Fibroblast of villous mesenchyme (primary cell): Measurements from ENCODE around the gene CAMK1D. TPM values are rescaled to one million over a fixed set of nuclear protein-coding genes. Genes with fewer than 3 reads are reported as not detected.
"Not testable (repeated sequence)": the region's sequence is repeated elsewhere in the genome, so short reads cannot be mapped to it uniquely, and the experiment has no call there.

ENCODE experiments used
- DNase-seq: peaks from one replicate; pipeline ENCODE4 v3.0.0-alpha.2; 2010; ENCODE audit warnings: low read depth
- H3K4me3 ChIP-seq: 2 replicates; pipeline ENCODE4 v1.5.1; 2011; ENCODE audit warnings: low read depth, mild to moderate bottlenecking, low read length
- total RNA-seq: library from RNA; depleted of rRNA; stranded (reverse); fragments of >200 nt; gene quantifications from 2 replicates; pipeline ENCODE4 v1.2.3, GENCODE V29; 2012
- TF ChIP-seq, protein P1 (sequence below): IDR thresholded peaks from 2 replicates; pipeline ENCODE4 v1.5.1; 2012; ENCODE audit warnings: low read depth, mild to moderate bottlenecking, low read length; ENCODE audit not compliant: insufficient read depth

The CAMK1D gene
- total RNA-seq, 1 donor = 1.3 TPM

DNA sequence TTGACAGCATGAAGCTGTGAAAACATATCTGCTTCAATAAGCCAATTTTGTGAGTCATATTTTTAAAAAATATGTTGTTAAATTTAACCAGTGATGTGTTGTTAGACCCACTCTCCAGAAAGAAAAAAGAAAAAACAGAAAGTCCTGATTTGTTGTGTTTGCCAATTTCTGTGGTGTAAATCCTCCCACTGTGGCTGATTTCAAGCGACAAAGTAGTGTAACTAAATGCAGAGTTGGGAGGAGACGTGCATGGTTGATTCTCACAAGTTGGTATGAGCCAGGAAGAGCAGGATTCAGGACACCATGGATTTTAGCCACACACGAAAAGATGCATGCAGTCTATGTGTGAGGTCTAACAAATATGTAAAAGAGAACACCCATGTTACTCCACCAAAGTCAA, 513.1 kb downstream of the CAMK1D start:
- DNase-seq = no peak
- TF ChIP-seq, protein P1, sequence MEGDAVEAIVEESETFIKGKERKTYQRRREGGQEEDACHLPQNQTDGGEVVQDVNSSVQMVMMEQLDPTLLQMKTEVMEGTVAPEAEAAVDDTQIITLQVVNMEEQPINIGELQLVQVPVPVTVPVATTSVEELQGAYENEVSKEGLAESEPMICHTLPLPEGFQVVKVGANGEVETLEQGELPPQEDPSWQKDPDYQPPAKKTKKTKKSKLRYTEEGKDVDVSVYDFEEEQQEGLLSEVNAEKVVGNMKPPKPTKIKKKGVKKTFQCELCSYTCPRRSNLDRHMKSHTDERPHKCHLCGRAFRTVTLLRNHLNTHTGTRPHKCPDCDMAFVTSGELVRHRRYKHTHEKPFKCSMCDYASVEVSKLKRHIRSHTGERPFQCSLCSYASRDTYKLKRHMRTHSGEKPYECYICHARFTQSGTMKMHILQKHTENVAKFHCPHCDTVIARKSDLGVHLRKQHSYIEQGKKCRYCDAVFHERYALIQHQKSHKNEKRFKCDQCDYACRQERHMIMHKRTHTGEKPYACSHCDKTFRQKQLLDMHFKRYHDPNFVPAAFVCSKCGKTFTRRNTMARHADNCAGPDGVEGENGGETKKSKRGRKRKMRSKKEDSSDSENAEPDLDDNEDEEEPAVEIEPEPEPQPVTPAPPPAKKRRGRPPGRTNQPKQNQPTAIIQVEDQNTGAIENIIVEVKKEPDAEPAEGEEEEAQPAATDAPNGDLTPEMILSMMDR = no peak
- no peak overlapping the region for H3K4me3 ChIP-seq

DNA sequence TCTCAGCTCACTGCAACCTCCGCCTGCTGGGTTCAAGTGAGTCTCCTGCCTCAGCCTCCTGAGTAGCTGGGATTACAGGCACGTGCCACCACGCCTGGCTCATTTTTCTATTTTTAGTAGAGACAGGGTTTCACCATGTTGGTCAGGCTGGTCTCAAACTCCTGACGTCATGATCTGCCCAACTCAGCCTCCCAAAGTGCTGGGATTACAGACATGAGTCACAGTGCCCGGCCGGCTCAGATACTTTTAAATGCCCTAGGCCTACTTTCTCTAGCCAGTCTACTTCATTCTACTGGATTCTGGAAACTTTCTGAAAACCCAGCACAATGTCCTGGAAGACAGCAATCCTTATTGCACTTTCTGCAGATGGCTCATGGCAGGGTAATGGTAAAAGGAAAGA, 516.2 kb downstream of the CAMK1D start:
- H3K4me3 ChIP-seq = not testable (repeated sequence)
- peak; percentile 23 for DNase-seq

DNA sequence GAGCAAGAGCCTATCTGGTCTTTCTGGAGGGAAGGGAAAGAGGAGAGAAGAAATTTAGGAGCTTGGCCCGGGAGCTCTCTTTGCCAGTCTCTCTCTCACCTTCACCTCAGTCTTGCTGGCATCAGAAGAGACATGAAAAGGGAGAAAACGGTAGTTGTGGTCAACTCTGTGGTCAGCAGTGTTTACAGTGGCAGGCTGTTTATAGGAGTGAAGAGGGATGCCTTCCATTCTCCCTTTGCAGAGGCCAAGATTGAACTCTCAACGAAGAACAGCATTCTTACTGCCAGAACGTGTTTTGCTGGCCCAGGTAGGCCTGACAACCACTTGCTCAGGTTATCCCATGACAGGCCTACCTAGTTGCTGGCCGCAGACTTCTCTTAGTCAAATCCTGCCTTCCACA, 518.9 kb downstream of the CAMK1D start:
- DNase-seq = peak; percentile 46
- no peak overlapping the region for H3K4me3 ChIP-seq
- TF ChIP-seq, protein P1 = no peak

DNA sequence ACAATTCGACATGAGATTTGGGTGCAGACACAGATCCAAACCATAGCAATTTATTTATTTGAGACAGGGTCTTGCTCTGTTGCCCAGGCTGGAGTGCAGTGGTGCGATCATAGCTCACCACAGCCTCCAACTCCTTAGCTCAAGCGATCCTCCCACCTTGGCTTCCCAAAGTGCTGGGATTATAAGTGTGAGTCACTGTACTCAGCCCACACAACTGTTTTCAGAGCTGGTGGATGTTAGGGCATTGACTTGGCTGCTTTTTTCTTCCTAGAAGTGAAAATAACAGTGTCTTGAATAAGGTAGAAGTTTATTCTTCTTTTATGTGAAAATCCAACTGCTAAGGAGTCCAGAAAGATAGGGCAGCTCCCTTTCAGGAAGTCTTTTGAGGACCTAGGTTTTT, 520.1 kb downstream of the CAMK1D start:
- no peak overlapping the region for H3K4me3 ChIP-seq
- DNase-seq = peak; percentile 7
- TF ChIP-seq, protein P1 = no peak

DNA sequence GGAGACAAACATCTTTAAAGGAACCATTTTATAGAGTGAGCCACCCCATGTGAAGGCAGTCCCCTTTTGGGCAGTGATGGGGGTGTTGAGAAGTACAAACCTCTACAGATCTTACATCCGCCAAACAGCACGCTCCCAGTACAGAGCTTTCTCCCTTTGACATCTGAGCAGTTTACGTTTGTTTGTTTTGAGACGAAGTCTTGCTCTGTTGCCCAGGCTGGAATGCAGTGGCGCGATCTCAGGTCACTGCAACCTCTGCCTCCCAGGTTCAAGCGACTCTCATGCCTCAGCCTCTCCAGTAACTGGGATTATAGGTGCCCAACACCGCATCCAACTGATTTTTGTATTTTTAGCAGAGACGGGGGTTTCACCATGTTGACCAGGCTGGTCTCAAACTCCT, 523.2 kb downstream of the CAMK1D start:
- H3K4me3 ChIP-seq = no peak overlapping the region
- no peak for DNase-seq
- TF ChIP-seq, protein P1 = no peak

DNA sequence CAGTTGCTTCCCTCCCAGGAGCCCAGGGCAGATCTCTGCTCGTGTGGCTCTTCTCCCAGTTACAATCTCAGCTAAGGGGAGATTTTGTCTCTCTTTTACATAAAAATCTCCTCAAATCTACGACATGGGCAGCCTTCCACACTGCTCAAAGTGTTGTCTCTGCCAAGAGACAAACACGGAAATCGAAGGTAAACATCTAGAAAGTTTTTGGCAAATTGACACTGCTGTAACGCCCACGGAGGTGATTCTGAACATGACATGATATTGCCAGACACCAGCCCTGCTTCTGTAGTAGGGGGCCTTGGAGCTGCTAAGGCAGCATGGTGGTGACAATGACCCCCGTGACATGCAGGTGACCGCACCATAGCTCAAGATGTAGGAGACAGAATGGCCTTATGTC, 523.8 kb downstream of the CAMK1D start:
- no peak for DNase-seq
- no peak overlapping the region for H3K4me3 ChIP-seq
- TF ChIP-seq, protein P1 = no peak

DNA sequence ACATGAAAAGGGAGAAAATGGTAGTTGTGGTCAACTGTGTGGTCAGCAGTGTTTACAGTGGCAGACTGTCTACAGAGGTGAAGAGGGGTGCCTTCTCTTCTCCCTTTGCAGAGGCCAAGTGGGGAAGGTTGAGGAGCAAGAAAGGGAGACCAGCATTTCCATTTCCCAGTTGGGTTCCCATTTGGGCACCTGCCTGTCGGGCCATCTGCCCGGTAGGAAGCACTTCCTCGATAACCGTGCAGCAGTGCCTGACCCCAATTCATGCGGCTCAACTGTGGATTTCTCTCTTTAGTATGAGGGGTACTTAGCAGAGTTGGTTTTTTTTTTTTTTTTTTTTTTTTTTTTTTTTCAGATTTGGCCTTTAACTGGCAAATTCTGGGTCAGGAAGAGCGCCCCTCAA, 525.2 kb downstream of the CAMK1D start:
- DNase-seq = no peak
- TF ChIP-seq, protein P1 = no peak
- no peak overlapping the region for H3K4me3 ChIP-seq

DNA sequence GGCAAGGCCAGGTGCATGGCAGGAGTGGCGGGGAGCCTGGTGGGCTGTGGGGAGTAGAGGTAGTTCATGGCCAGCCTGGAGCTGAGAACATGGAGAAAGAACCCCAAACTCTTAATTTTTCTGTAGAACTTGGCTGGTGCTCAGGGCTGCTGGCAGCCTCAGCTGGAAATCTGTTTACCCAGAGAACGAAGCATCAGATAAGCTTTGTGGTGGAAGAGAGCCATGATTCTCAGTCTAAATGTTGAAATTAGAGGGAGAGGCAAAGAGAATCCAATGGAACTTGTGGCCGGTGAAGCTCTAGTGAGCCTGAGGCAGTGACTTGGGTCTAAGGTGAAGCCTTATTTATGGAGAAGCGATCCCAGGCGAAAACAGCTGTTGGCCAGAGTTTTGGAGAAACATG, 525.8 kb downstream of the CAMK1D start:
- TF ChIP-seq, protein P1 = no peak
- peak; percentile 66 for DNase-seq
- H3K4me3 ChIP-seq = no peak overlapping the region
